HL-60 (cell line): ENCODE results near the gene ZDHHC24.

Experiments used
- CTCF ChIP-seq: IDR thresholded peaks from one replicate; pipeline ENCODE4 v1.5.1; 2011; ENCODE audit warnings: low read length, control low read depth, inconsistent platforms; ENCODE audit not compliant: insufficient read depth
- POLR2AphosphoS5 ChIP-seq: IDR thresholded peaks from 2 replicates; pipeline ENCODE4 v1.6.1; 2012; ENCODE audit warnings: low read depth

- no peak for TF ChIP-seq CTCF
- no peak for TF ChIP-seq POLR2AphosphoS5
Observed at GRCh38 chr11:66476841-66477251, 69.0 kb downstream of the ZDHHC24 start.
